ENCODE data around the gene CCDC85C.

Gene CCDC85C

DNA sequence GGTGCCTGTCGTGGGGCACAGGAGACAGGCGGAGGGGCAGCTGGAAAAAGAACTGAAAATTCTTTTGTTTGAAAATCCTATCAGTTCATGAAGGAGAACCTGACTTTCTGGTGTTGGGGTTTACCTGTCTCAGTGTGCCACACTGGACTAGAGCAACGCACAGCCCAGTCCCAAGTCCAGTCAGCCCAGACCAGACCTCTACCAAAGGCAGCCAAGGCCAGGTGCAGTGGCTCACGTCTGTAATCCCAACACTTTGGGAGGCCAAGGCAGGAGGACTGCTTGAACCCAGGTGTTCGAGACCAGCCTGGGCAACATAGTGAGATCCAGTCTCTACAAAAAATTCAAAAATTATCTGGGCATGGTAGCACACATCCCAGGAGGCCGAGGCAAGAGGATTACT is 4.6 kb downstream of the CCDC85C start:
- TF ChIP-seq, protein P1, sequence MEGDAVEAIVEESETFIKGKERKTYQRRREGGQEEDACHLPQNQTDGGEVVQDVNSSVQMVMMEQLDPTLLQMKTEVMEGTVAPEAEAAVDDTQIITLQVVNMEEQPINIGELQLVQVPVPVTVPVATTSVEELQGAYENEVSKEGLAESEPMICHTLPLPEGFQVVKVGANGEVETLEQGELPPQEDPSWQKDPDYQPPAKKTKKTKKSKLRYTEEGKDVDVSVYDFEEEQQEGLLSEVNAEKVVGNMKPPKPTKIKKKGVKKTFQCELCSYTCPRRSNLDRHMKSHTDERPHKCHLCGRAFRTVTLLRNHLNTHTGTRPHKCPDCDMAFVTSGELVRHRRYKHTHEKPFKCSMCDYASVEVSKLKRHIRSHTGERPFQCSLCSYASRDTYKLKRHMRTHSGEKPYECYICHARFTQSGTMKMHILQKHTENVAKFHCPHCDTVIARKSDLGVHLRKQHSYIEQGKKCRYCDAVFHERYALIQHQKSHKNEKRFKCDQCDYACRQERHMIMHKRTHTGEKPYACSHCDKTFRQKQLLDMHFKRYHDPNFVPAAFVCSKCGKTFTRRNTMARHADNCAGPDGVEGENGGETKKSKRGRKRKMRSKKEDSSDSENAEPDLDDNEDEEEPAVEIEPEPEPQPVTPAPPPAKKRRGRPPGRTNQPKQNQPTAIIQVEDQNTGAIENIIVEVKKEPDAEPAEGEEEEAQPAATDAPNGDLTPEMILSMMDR (conservative IDR thresholded peaks at IDR 0.05; ENCODE audit: low read length) = no peak
- H3K4me3 ChIP-seq (ENCODE audit: low read length) = no peak overlapping the region
- DNase-seq (ENCODE audit: low read depth) = no peak

DNA sequence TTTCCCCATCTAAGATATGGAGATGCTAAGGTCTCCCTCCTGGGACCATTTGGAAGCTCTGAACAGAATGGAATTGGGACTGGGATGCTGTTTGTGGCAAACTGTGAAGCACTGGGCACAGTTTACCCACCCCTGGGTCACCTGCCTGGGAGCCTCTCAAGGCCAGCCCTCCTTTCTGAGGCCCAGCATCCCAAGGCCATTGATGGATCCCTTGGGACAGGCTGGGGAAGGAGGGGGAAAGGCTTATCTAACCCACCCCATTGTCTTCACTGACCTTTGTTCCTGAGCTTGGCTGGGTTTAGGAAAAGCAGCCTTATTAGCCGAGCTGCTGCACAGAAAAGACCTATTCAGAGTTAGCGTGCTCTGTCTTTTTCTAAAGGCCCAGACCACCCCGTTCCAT is 5.2 kb downstream of the CCDC85C start:
- DNase-seq (ENCODE audit: low read depth) = no peak
- TF ChIP-seq, protein P1 (conservative IDR thresholded peaks at IDR 0.05; ENCODE audit: low read length) = no peak
- no peak overlapping the region for H3K4me3 ChIP-seq (ENCODE audit: low read length)

DNA sequence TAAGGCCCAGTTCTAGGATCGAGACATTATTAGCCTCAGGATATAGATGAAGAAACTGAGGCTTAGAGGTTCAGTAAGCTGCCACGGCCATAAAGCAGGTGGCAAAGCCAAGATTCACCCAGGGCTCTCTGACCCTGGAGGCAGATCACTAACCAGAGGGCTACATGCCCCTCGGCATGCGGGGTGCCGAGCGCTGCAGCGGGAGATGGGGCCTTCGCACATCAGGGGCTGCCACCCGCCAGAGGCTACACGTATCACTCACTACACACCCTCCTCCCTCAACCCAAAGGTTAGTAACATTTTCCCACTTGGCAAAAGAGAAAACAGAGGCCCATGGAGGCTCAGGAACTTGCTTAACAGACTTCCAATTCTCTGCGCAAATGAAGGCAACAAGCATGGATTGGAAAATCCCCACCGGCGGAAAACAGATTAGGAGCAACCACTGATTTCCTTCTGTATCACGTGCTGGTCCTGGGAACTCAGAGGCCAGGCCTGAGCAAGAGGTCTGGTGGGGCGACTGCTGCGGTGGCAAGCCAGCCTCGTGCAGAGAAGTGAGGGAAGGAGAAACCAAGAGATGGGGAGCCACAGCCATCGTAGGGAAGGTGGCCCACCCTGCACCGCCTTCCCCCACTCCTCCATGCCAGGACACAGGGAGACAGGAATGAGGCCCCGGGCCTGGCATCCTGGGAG is 6.0 kb downstream of the CCDC85C start:
- no peak for DNase-seq (ENCODE audit: low read depth)
- no peak overlapping the region for H3K4me3 ChIP-seq (ENCODE audit: low read length)
- TF ChIP-seq, protein P1 (conservative IDR thresholded peaks at IDR 0.05; ENCODE audit: low read length) = no peak

DNA sequence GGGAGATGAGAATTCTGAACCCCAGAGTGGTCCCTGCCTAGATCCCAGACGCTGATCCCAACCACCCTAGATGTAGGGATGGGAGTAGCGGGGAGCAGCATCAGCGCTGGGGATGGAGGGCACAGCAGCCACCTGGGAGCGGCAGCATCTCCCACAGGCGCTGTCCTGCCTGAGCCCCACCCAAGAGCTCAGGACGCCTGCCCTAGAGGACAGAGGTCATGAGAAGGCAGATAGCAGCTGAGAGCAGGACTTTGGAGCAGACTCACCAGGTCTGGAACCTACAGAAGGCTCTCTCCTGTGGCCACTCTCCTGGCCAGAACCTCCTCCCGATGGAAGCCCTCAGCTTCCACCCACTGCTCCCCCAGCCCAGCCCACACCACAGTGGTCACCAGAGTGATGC is 7.2 kb downstream of the CCDC85C start:
- no peak for DNase-seq (ENCODE audit: low read depth)
- TF ChIP-seq, protein P1 (conservative IDR thresholded peaks at IDR 0.05; ENCODE audit: low read length) = no peak
- H3K4me3 ChIP-seq (ENCODE audit: low read length) = no peak overlapping the region

DNA sequence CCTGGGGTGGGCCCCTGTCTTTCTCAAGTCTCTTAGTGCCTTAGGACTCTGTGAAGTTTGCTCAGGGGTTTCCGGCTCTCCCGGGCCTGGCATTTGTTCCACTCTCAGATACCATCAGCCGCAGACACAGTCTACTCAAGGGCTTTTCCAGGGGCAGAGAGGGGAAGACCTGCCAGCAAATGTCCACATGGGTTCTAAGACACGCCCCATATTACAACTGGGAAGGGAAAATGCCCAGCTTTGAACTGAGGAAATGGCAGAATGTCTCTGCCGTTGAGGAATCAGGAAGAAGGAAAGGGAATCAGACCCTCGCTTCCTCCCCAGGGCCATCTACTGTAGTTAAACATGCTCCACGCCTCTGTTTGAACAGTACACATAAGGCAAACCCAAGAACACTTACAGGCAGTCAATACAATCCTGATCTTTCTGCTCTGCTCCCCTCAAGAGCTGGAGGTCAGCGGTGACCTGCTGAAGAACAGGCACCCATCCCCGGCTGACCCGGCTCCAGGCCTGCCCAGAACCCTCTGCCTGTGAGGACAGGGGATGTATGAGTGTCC is 7.9 kb downstream of the CCDC85C start:
- TF ChIP-seq, protein P1 (conservative IDR thresholded peaks at IDR 0.05; ENCODE audit: low read length) = no peak
- DNase-seq (ENCODE audit: low read depth) = no peak
- H3K4me3 ChIP-seq (ENCODE audit: low read length) = no peak overlapping the region

DNA sequence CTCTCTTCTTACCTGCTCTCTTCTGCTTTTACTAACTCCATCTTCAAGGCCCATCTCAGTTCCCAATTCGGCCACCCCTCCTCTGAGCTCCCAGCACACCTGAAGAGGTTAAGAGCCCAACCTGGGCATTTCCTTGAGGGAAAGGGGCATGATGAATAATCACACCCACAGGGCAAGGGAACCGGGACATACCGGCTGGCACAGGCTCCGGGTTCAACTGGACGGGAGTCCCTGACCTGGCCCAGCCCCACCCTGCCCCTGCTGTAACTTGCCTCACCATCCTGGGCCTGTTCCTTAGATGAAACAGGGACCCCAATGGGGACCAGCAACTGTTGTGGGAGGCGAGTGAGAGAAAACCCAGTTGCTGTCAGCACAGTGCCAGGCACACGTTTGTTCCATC is 8.5 kb downstream of the CCDC85C start:
- DNase-seq (ENCODE audit: low read depth) = no peak
- TF ChIP-seq, protein P1 (conservative IDR thresholded peaks at IDR 0.05; ENCODE audit: low read length) = no peak
- no peak overlapping the region for H3K4me3 ChIP-seq (ENCODE audit: low read length)

DNA sequence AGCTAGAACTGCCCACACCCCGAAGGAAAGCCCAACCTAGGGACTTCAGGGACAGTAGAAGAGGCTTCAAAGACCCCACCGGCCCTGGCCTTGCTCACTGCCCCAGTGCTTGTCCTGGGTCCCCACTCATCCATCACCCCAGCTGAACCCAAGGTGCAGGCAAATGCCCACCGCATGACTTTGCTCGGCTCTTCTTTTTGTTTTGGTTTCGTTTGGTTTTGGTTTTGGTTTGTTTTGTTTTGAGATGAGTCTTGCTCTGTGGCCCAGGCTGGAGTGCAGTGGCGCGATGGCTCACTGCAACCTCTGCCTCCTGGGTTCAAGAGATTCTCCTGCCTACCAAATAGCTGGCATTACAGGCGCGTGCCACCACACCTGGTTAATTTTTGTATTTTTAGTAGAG is 9.0 kb downstream of the CCDC85C start:
- TF ChIP-seq, protein P1 (conservative IDR thresholded peaks at IDR 0.05; ENCODE audit: low read length) = no peak
- no peak overlapping the region for H3K4me3 ChIP-seq (ENCODE audit: low read length)
- no peak for DNase-seq (ENCODE audit: low read depth)
